HG02970 (cell line): ENCODE data around the gene RHOG.
"Not testable (repeated sequence)": the region's sequence is repeated elsewhere in the genome, so short reads cannot be mapped to it uniquely, and the experiment has no call there.

Source experiments
- ATAC-seq: cut with Tn5 transposase; IDR thresholded peaks from one replicate; pipeline ENCODE4 v1.9.1; 2021; ENCODE audit warnings: mild to moderate bottlenecking, moderate library complexity, moderate number of reproducible peaks; ENCODE audit not compliant: unreplicated experiment, low FRiP score

Gene RHOG

GRCh38 chr11:3840870-3841425 is at the start of gene RHOG:
TSS of gene RHOG (minus strand) at chr11:3840959. CDS start at chr11:3828138, 12,821 bp downstream.
- ATAC-seq = peak; percentile 42

GRCh38 chr11:3890014-3890413 is 49.3 kb upstream of the RHOG start:
- ATAC-seq = no peak

GRCh38 chr11:3888876-3889275 is 48.1 kb upstream of the RHOG start:
- no peak for ATAC-seq

GRCh38 chr11:3886985-3887384 is 46.2 kb upstream of the RHOG start:
- ATAC-seq = no peak

- ATAC-seq = no peak
These were observed 45.1 kb upstream of the RHOG start for GRCh38 chr11:3885855-3886254.

- no peak for ATAC-seq
These were observed 41.9 kb upstream of the RHOG start for GRCh38 chr11:3882655-3883054.

GRCh38 chr11:3880724-3881123 is 40.0 kb upstream of the RHOG start:
- ATAC-seq = no peak

- ATAC-seq = no peak
These were observed 39.3 kb upstream of the RHOG start for GRCh38 chr11:3879967-3880542.

- ATAC-seq = no peak
These were observed 38.6 kb upstream of the RHOG start for GRCh38 chr11:3879216-3879966.

- ATAC-seq = no peak
These were observed 37.5 kb upstream of the RHOG start for GRCh38 chr11:3878258-3878584.

GRCh38 chr11:3877364-3878257 is 36.9 kb upstream of the RHOG start:
- ATAC-seq = no peak

GRCh38 chr11:3876613-3877012 is 35.9 kb upstream of the RHOG start:
- ATAC-seq = no peak

- ATAC-seq = no peak
These were observed 33.1 kb upstream of the RHOG start for GRCh38 chr11:3873712-3874349.

GRCh38 chr11:3867209-3868091 is 26.7 kb upstream of the RHOG start:
- ATAC-seq = no peak

GRCh38 chr11:3866836-3867208 is 26.1 kb upstream of the RHOG start:
- no peak for ATAC-seq

GRCh38 chr11:3866206-3866605 is 25.4 kb upstream of the RHOG start:
- no peak for ATAC-seq

GRCh38 chr11:3865388-3866193 is 24.8 kb upstream of the RHOG start:
- no peak for ATAC-seq

GRCh38 chr11:3861683-3862082 is 20.9 kb upstream of the RHOG start:
- ATAC-seq = no peak

- ATAC-seq = not testable (repeated sequence)
These were observed 20.2 kb upstream of the RHOG start for GRCh38 chr11:3860898-3861393.
